ENCODE measurements around the gene KRTAP1-4.

DNA sequence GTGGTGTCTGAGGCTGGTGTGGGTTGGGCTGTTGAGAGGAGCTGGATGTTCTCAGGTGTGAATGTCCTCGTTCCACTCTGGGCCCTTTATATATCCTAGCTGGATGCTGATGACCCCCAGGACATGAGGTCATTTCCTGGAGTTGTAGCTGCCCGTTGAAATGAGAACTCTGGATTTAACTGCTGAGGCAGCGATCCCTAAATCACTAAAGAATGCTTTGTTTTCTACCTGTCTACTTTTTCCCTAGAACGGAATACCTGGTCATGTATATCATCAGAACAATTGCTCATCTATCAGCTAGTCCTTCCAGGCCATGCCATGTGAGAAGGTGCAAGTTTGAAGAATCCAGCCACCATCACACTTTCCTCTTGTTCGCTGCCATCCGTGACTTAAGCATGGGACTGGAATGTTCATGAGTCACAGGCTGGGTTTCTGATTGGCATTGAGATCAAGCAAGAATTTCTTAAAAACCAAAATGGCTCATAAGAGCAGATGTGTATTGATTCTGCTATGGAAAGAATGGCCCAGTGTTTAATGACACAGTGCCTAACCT lies 30.1 kb upstream of the KRTAP1-4 start, which contains the start of gene KRTAP2-3:
- TF ChIP-seq, protein P1, sequence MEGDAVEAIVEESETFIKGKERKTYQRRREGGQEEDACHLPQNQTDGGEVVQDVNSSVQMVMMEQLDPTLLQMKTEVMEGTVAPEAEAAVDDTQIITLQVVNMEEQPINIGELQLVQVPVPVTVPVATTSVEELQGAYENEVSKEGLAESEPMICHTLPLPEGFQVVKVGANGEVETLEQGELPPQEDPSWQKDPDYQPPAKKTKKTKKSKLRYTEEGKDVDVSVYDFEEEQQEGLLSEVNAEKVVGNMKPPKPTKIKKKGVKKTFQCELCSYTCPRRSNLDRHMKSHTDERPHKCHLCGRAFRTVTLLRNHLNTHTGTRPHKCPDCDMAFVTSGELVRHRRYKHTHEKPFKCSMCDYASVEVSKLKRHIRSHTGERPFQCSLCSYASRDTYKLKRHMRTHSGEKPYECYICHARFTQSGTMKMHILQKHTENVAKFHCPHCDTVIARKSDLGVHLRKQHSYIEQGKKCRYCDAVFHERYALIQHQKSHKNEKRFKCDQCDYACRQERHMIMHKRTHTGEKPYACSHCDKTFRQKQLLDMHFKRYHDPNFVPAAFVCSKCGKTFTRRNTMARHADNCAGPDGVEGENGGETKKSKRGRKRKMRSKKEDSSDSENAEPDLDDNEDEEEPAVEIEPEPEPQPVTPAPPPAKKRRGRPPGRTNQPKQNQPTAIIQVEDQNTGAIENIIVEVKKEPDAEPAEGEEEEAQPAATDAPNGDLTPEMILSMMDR (IDR thresholded peaks at IDR 0.05 in 4 of 5, conservative IDR thresholded peaks at IDR 0.05 in 1 of 5) = no peak
- no peak for TF ChIP-seq POLR2A (IDR thresholded peaks at IDR 0.05)

All from gastrocnemius medialis (tissue), 4 donors.